WTC11 (cell line): ENCODE measurements around the gene LHPP.
"Not testable (repeated sequence)": the region's sequence is repeated elsewhere in the genome, so short reads cannot be mapped to it uniquely, and the experiment has no call there.

ENCODE experiments used
- TF ChIP-seq, protein P1 (sequence below): sonication (generic); formaldehyde crosslinking; IDR thresholded peaks from 2 replicates; pipeline ENCODE4 v1.8.1; 2023; ENCODE audit warnings: mild to moderate bottlenecking, missing genetic modification reagents, borderline replicate concordance
- TF ChIP-seq, protein P2 (sequence below): sonication (generic); formaldehyde crosslinking; IDR thresholded peaks from 2 replicates; pipeline ENCODE4 v1.8.1; 2022; ENCODE audit warnings: mild to moderate bottlenecking, moderate library complexity, missing genetic modification reagents

DNA sequence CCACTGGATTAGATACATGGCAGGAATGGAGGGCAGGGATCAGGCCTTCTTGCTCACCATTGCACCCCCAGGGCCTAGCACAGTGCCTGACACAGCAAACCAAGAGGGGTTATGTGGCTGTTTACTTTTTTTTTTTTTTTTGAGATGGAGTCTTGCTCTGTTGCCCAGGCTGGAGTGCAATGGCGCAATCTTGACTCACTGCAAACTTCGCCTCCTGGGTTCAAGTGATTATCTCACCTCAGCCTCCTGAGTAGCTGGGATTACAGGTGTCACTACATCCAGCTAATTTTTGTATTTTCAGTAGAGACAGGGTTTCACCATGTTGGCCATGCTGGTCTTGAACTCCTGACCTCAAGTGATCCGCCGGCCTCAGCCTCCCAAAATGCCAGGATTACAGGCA is 25.9 kb upstream of the LHPP start:
- TF ChIP-seq, protein P1, sequence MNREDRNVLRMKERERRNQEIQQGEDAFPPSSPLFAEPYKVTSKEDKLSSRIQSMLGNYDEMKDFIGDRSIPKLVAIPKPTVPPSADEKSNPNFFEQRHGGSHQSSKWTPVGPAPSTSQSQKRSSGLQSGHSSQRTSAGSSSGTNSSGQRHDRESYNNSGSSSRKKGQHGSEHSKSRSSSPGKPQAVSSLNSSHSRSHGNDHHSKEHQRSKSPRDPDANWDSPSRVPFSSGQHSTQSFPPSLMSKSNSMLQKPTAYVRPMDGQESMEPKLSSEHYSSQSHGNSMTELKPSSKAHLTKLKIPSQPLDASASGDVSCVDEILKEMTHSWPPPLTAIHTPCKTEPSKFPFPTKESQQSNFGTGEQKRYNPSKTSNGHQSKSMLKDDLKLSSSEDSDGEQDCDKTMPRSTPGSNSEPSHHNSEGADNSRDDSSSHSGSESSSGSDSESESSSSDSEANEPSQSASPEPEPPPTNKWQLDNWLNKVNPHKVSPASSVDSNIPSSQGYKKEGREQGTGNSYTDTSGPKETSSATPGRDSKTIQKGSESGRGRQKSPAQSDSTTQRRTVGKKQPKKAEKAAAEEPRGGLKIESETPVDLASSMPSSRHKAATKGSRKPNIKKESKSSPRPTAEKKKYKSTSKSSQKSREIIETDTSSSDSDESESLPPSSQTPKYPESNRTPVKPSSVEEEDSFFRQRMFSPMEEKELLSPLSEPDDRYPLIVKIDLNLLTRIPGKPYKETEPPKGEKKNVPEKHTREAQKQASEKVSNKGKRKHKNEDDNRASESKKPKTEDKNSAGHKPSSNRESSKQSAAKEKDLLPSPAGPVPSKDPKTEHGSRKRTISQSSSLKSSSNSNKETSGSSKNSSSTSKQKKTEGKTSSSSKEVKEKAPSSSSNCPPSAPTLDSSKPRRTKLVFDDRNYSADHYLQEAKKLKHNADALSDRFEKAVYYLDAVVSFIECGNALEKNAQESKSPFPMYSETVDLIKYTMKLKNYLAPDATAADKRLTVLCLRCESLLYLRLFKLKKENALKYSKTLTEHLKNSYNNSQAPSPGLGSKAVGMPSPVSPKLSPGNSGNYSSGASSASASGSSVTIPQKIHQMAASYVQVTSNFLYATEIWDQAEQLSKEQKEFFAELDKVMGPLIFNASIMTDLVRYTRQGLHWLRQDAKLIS (CRISPR knock-in tag) = not testable (repeated sequence)
- TF ChIP-seq, protein P2, sequence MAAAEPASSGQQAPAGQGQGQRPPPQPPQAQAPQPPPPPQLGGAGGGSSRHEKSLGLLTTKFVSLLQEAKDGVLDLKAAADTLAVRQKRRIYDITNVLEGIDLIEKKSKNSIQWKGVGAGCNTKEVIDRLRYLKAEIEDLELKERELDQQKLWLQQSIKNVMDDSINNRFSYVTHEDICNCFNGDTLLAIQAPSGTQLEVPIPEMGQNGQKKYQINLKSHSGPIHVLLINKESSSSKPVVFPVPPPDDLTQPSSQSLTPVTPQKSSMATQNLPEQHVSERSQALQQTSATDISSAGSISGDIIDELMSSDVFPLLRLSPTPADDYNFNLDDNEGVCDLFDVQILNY (CRISPR knock-in tag) = not testable (repeated sequence)
